ENCODE results near the gene FBXL16.

FBXL16 gene

DNA sequence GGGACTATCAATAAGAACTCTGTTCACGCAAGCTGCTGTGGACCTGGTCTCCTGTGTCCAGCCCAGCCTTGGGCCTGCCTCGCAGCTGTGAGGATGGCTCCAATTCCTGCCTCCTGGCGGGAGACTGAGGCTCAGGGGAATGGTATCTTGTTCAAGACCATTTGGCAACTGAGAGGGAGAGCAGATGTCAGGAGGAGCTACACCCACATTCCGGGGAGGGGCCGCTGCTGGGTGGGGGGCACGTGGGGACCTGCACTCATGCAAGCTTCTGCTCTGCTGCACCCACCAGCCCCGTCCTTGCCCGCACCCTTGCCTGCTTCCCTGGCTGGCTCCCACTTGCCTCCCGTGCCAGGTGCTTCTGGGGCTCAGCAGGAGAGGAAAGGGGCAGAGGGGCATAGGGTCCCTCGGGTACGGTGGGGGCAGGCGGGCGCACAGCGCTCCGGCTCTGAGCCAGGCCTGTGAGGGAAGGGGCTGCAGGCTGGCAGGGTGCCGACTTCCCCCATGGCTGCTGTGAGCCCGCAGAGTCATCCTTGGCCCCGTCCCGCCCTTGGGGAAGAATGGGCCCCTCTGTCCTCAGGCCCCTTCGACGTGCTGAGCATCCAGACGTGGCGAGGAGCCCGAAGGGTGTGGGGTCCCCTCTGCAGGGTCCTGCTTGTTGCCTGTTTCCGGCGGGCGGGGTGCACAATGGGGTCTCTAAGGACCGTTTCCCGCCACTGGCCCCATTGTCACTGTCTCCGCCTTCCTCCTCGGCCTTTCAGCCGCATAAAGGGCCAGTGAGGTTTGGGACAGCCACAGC is 12.0 kb upstream of the FBXL16 start:
- no peak overlapping the region for H2AFZ ChIP-seq
- no peak overlapping the region for H3K27ac ChIP-seq
- no peaks in the 10 kb centered on the region for H3K9me3 ChIP-seq (ENCODE audit: control insufficient read depth, low read length)
- H3K9ac ChIP-seq = no peak overlapping the region
- H3K79me2 ChIP-seq = peaks cover 2% of the 10 kb centered on the region
- no peaks in the 10 kb centered on the region for H3K27me3 ChIP-seq (ENCODE audit: control insufficient read depth, insufficient read depth, low read length)
- no peaks in the 10 kb centered on the region for H3K36me3 ChIP-seq (ENCODE audit: control insufficient read depth, insufficient read depth, low read length)
- H3K4me1 ChIP-seq = peaks cover 17% of the 10 kb centered on the region
- no peak overlapping the region for H3K4me3 ChIP-seq (ENCODE audit: low read depth, low read length)
- TF ChIP-seq, protein P1, sequence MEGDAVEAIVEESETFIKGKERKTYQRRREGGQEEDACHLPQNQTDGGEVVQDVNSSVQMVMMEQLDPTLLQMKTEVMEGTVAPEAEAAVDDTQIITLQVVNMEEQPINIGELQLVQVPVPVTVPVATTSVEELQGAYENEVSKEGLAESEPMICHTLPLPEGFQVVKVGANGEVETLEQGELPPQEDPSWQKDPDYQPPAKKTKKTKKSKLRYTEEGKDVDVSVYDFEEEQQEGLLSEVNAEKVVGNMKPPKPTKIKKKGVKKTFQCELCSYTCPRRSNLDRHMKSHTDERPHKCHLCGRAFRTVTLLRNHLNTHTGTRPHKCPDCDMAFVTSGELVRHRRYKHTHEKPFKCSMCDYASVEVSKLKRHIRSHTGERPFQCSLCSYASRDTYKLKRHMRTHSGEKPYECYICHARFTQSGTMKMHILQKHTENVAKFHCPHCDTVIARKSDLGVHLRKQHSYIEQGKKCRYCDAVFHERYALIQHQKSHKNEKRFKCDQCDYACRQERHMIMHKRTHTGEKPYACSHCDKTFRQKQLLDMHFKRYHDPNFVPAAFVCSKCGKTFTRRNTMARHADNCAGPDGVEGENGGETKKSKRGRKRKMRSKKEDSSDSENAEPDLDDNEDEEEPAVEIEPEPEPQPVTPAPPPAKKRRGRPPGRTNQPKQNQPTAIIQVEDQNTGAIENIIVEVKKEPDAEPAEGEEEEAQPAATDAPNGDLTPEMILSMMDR (IDR thresholded peaks at IDR 0.05) = no peak
- no peak overlapping the region for H3K4me2 ChIP-seq (ENCODE audit: low read length)

DNA sequence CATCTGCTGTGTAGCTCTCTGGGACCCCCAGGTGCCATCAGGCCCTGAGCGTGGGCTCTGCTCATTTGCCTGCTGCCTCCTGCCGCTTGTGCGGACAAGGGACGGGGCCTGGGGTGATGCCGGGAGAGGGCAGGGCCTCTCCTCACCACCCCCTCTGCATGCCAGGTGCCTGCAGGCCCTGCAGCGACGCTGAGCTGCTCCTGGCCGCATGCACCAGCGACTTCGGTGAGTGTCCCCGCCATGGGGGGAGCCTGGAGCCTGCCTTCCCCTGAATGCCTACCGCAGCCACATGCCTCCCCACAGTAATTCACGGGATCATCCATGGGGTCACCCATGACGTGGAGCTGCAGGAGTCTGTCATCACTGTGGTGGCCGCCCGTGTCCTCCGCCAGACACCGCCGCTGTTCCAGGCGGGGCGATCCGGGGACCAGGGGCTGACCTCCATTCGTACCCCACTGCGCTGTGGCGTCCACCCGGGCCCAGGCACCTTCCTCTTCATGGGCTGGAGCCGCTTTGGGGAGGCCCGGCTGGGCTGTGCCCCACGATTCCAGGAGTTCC is 11.2 kb upstream of the FBXL16 start:
- Histone ChIP-seq H3K27me3 (ENCODE audit: control insufficient read depth, insufficient read depth, low read length) (no peaks in the 10 kb centered on the region), H3K9ac (no peak overlapping the region), H3K4me2 (ENCODE audit: low read length) (no peak overlapping the region), H3K4me1 (peaks cover 17% of the 10 kb centered on the region), H3K36me3 (ENCODE audit: control insufficient read depth, insufficient read depth, low read length) (no peaks in the 10 kb centered on the region), H3K4me3 (ENCODE audit: low read depth, low read length) (no peak overlapping the region), H3K79me2 (peaks cover 2% of the 10 kb centered on the region), H2AFZ (no peak overlapping the region), H3K27ac (no peak overlapping the region), H3K9me3 (ENCODE audit: control insufficient read depth, low read length) (no peaks in the 10 kb centered on the region)
- TF ChIP-seq, protein P1 (IDR thresholded peaks at IDR 0.05) = no peak

DNA sequence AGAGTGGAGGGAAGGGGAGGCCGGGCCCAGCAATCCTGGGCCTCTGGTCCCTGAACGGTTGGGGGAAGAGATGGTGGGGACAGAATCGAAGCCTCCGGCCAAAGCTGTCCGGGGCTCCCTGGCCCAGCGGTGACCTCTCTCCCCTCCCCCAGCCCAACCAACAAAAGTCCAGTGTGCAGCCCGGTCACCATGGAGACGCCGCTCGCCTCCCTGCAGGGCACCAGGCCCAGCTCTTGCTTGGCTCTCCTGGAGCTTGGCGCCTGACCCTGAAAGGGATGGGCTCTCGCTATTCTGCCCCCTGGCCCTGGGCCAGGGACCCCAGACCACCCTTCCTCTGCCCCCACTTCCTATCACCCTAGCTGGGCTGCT is 10.6 kb upstream of the FBXL16 start:
- TF ChIP-seq, protein P1 (IDR thresholded peaks at IDR 0.05) = no peak
- Histone ChIP-seq H3K9me3 (ENCODE audit: control insufficient read depth, low read length) (no peaks in the 10 kb centered on the region), H3K27ac (no peak overlapping the region), H3K4me3 (ENCODE audit: low read depth, low read length) (peak overlapping the region; percentile 43), H3K4me1 (peaks cover 17% of the 10 kb centered on the region), H3K79me2 (peaks cover 2% of the 10 kb centered on the region), H3K27me3 (ENCODE audit: control insufficient read depth, insufficient read depth, low read length) (no peaks in the 10 kb centered on the region), H2AFZ (peak overlapping the region; percentile 40), H3K36me3 (ENCODE audit: control insufficient read depth, insufficient read depth, low read length) (no peaks in the 10 kb centered on the region), H3K9ac (no peak overlapping the region), H3K4me2 (ENCODE audit: low read length) (peak overlapping the region; percentile 74)

DNA sequence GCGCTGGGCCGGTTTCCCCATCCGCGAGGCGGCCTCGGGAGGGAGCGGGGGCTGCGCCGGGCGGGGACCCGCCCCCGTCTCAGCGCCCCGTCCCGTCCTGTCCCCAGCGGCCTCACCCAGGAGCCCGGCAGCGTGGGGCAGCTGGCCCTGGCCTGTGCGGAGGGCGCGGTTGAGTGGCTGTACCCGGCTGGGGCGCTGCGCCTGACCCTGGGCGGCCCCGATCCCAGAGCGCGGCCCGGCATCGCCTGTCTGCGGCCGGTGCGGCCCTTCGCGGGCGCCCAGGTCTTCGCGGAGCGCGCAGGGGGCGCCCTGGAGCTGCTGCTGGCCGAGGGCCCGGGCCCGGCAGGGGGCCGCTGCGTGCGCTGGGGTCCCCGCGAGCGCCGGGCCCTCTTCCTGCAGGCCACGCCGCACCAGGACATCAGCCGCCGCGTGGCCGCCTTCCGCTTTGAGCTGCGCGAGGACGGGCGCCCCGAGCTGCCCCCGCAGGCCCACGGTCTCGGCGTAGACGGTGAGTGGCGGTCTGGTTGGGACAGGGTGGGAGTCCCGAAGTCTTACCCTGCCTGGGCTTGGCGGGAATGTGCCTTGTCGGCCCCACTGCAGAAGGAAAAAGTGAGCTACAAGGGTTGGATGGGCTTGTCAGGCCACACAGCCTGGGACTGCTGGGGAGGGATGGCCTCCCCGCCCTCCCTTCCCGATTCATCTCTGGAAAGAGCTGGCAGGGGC is 10.0 kb upstream of the FBXL16 start:
- Histone ChIP-seq H3K4me2 (ENCODE audit: low read length) (peak overlapping the region; percentile 74), H2AFZ (peak overlapping the region; percentile 56), H3K9me3 (ENCODE audit: control insufficient read depth, low read length) (no peaks in the 10 kb centered on the region), H3K27ac (no peak overlapping the region), H3K4me3 (ENCODE audit: low read depth, low read length) (peak overlapping the region; percentile 45), H3K4me1 (peaks cover 17% of the 10 kb centered on the region), H3K27me3 (ENCODE audit: control insufficient read depth, insufficient read depth, low read length) (no peaks in the 10 kb centered on the region), H3K9ac (no peak overlapping the region), H3K79me2 (peaks cover 2% of the 10 kb centered on the region), H3K36me3 (ENCODE audit: control insufficient read depth, insufficient read depth, low read length) (no peaks in the 10 kb centered on the region)
- TF ChIP-seq, protein P1 (IDR thresholded peaks at IDR 0.05) = no peak

Measured in parathyroid adenoma (tissue), 2 donors.